ENCODE measurements around the gene CEP104.

CEP104 gene

DNA sequence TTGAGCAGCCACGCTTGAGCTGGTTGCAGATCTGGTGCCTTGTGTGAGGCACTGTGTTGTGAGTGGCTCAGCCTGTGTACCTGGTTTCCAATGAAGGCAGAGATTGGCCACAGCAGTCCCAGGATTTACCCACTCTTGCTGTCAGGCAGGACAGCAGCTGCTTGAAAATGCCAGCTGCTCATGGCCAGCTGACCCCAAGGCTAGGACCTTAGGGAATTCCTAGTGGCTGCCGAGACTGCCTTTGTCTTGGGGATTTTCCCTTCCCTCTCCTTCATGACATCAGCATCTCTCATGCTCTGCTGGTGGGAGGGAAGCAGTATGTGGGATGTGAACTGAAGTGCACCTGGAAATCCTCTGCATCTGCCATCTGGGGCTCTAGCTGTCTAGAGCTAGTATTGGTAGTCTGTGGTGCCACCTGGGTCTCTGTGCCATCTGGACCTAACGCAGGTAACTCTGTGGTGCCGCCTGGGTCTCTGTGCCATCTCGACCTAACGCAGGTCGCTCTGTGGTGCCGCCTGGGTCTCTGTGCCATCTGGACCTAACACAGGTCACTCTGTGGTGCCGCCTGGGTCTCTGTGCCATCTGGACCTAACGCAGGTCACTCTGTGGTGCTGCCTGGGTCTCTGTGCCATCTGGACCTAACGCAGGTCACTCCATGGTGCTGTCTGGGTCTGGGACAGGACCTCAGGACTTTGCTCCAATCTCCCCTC is 56.9 kb downstream of the CEP104 start:
- DNase-seq = no peak
- ATAC-seq = no peak

GRCh38 chr1:3796215-3797061 is 60.6 kb downstream of the CEP104 start, which contains the start of gene LRRC47:
Gene LRRC47, minus strand, starts transcription at chr1:3796498. Its CDS starts 22 bp downstream, at chr1:3796476.
- peak; percentile 100 for ATAC-seq
- peak; percentile 94 for DNase-seq

GRCh38 chr1:3795453-3796214 is 61.4 kb downstream of the CEP104 start:
- ATAC-seq (peak; percentile 7), DNase-seq (peak; percentile 25)

DNA sequence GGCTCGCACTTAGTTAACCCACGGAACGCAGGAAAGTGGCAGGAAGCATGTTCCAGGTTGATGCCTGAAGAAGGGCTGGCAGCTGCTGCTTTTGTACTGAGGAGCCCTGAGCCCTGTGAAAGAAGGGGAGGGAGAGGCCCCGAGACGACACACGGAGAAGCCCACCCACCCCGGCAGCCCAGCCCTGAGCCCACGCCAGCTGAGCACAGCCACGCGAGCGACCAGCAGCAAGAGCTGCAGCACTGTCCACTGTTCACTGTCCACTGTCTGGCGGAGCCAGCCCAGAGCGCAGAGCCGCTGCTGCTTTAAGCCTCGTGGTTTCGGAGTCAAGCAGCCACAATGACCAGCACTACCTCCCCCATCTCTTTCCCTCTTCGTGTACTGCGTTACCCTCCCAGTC is 66.1 kb downstream of the CEP104 start:
- ATAC-seq = no peak
- DNase-seq = no peak

DNA sequence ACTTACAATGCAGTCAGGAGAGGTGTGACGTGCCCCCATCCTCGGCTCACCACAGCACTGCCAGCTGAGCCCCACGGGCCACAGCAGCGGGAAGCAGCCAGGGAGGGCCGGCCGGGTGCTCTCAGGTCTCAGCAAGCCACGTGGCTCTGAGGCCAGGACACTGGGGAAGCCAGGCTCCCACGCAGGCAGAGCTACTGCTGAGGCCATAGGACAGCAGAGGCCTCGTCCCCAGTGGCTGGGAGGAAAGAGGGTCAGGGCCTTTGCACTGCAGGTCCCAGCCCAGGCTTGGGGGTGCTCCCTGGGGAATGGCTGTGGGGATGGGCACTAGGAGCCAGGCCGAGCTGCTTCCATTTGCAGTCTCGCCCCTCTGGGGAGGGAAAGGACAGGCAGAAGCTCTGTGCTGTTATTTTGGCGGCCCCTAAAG is 66.5 kb downstream of the CEP104 start:
- ATAC-seq (no peak), DNase-seq (no peak)

DNA sequence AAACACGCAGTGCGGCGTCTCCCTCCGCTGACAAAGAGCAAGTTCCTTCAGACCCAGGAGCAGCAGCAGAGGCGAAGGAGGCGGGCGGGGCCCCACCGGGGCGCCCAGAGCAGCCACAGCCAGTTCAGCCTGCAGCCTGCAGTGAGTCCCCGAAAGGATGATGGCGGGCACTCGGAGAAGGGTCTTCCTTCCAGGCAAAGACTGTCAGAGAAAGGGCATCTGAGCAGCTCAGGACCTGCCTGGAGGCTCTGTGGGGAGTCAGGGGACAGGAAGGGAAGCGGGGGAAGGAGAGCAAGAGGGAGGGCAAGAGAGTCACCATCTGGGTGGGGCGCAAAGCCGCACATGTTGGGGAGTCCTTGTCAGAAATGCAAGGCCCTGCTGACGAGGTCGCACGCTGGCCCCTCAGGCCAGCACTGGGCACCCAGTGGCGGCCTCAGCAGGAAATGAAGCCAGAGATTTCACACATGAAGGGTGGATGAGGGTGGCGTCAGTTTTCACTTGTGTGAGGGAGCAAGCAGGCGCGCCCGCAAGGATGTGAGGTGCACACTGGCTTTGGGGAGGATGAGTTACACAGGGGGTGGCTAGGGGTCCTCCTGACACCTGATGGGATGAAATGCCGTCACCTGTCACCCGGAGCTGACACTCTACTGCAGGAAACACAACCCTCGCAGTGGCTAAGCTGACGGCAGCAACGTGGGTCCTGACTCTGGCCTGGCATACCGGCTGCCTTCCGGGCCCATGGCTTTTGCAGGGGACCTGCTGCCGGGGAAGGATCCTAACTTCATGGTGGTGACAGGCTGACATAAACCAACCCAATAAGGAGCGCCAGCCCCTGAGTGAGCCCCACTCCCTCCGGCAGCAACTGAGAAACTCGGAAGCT is 67.3 kb downstream of the CEP104 start:
- DNase-seq (no peak), ATAC-seq (no peak)

DNA sequence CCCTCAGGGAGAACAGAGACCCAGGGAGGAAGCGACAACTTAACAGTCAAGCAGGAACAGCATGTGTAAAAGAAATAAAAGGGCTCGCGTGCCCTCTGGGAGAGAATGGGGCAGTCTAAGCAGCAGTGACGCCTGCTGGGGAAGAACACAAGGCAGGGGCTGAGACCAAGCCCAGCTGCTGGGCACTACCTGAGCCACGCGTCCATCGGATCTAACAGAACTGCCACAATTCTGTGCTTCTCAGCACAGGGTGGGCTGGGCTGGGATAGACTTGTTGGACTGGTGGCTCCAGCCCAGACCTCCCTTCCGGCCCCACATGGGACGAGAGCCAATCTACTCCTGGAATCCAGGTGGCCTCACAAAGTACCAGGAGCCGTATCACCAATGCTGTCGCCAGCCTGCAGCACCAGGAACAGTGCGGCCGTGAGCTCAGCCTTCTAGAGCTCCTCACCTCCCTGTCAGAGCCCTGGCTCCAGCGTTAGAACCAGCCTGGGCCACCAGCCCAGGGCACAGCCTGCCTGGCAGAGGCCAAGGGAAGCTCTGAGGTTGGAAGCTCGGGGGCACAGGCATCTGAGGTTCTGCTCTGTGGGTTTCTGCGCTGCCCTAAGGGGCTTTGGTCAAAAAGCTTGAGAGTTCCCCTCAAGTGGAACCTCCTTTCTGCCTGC is 68.1 kb downstream of the CEP104 start:
- no peak for ATAC-seq
- no peak for DNase-seq

- DNase-seq (no peak), ATAC-seq (no peak)
Observed at GRCh38 chr1:3787745-3788605, 69.0 kb downstream of the CEP104 start.

- ATAC-seq (peak; percentile 86), DNase-seq (peak; percentile 46)
Observed at GRCh38 chr1:3787349-3787715, 69.7 kb downstream of the CEP104 start.

GRCh38 chr1:3786468-3787348 is 70.3 kb downstream of the CEP104 start:
- DNase-seq (no peak), ATAC-seq (no peak)

GRCh38 chr1:3785456-3786157 is 71.4 kb downstream of the CEP104 start:
- ATAC-seq (no peak), DNase-seq (no peak)

DNA sequence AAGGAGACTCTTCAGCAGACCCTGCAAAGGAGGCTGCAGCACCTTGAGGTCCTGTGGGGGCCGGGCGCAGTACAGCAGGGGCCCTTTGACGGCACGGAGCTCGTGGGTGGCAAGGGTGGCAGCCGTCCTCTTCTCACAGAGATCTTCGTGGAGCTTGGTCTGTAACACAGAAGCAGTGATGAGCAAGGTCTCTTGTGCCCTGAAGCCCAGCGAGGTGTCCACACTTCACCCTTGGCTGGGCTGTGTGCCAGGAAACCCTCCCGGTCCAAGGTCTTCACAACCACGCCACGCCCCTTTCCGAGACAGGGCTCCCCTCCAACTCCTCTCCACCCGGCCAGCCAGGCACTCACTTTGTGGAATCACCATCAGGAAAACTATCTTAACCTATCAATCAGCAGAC is 72.0 kb downstream of the CEP104 start:
- ATAC-seq (no peak), DNase-seq (no peak)

DNA sequence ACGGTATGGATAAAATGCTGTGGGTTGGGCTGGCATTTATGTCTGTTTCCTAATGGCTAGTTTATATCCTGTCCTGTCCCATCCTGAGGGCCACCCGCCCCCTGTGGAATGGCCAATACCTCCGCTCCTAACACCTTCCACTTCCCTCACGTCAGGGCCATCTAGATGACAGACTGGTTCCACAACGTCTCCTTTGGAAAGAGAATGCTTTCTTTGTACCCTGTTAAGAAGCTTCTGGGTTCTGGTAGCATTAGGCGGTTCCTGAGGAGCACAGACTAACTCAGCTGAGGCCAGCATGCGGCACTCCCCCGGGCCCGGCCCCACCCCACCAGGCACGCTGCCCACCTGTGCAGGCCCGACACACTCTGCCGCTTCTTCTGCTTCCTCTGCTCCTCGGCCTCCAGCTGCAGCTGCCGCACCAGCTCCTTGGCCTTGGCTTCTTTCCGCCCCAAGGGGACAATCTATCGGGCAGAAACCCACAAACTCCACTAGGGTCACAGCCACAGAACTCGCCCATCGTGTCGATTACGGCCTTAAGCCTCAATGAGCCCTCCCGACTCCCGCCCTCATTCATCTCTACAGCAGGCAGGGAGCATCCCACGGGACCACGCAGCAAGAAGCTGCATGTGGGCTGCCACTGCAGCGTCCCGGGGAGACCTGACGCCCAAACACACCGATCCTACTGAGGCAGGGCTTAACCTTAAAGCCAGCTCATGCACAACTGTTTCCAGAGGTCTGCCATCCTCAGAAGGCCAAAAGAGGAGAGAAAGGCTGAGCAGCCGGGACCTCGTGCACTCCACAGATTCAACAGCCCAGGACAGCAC is 73.1 kb downstream of the CEP104 start:
- DNase-seq = no peak
- ATAC-seq = no peak

GRCh38 chr1:3780901-3781300 is 76.1 kb downstream of the CEP104 start:
- no peak for ATAC-seq

DNA sequence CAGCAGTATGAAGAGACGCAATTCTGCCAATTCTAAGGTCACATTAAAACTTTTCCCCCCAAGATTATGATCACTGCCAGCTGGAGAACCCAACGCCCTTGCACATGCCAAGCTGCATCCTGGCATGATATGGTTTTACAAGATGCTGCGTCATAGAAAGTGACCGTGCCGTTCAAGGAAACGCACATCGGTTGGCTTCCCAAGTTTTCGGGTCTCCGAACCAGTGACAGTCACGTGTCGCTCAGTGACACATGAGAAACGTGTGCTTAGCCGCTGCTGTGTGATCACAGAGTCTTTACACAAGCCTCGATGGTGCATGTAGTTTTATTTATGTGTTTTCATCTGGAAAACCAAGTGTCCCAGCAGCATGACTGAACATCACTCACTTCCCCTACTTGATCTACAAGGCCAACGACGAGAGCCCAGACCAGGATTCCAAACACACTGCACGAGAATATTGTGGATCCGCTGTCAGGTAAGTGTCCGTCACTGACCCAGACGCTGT is 77.0 kb downstream of the CEP104 start:
- ATAC-seq (no peak), DNase-seq (no peak)

More at GRCh38 chr1:3780901-3781300, 76.1 kb downstream of the CEP104 start:
- DNase-seq = no peak

GRCh38 chr1:3779265-3779911 is 77.6 kb downstream of the CEP104 start:
- ATAC-seq = no peak
- no peak for DNase-seq

Data from stimulated activated naive CD8-positive, alpha-beta T cell treated with anti-CD3 and anti-CD28 coated beads, Interleukin-15, Interleukin-2, amounts not matched to agents 100 U/mL and 50 U/mL, for 24 hours (primary cell).